ENCODE data around the gene SRL.

DNA sequence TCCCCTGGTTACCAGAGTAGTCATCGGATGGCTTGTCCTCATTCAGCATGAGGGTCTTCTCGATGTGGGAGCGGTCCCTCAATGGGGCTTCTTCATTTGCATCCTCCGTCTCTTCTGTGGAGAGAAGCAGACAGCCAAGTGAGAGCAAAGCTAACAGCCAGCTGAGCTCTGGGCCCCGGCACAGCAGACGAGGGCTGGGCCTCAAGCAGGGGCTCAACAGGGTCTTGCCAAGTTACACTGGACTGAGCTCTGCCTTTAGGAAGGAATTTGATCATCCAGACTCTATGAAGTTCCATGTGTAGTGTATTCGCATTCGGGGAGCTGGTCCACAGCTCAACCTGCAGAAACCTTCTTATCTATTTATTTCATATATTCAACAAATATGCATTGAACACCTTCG is 37.4 kb downstream of the SRL start:
- TF ChIP-seq, protein P1, sequence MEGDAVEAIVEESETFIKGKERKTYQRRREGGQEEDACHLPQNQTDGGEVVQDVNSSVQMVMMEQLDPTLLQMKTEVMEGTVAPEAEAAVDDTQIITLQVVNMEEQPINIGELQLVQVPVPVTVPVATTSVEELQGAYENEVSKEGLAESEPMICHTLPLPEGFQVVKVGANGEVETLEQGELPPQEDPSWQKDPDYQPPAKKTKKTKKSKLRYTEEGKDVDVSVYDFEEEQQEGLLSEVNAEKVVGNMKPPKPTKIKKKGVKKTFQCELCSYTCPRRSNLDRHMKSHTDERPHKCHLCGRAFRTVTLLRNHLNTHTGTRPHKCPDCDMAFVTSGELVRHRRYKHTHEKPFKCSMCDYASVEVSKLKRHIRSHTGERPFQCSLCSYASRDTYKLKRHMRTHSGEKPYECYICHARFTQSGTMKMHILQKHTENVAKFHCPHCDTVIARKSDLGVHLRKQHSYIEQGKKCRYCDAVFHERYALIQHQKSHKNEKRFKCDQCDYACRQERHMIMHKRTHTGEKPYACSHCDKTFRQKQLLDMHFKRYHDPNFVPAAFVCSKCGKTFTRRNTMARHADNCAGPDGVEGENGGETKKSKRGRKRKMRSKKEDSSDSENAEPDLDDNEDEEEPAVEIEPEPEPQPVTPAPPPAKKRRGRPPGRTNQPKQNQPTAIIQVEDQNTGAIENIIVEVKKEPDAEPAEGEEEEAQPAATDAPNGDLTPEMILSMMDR (IDR thresholded peaks at IDR 0.05): no peak
- TF ChIP-seq POLR2A (IDR thresholded peaks at IDR 0.05): no peak
